PC-3 (cell line): ENCODE results near the gene VPS9D1.

ENCODE experiments used
- EZH2 ChIP-seq: fragments of 300-600 bp; sonication (generic); IDR thresholded peaks from one replicate; pipeline ENCODE4 v1.6.1; 2017; ENCODE audit warnings: antibody characterized with exemption, mild to moderate bottlenecking, low read length; ENCODE audit not compliant: unreplicated experiment
- EZH2phosphoT487 ChIP-seq: fragments of 300-600 bp; sonication (generic); IDR thresholded peaks from 2 replicates; pipeline ENCODE4 v1.6.1; 2018; ENCODE audit warnings: mild to moderate bottlenecking, antibody characterized with exemption, low read length, borderline replicate concordance
- TF ChIP-seq, protein P1 (sequence below): fragments of 300-600 bp; sonication (generic); conservative IDR thresholded peaks from 2 replicates; pipeline ENCODE4 v1.5.1; 2017; ENCODE audit warnings: antibody characterized with exemption, low read depth, mild to moderate bottlenecking, low read length

GRCh38 chr16:89730610-89731234 is 10.0 kb upstream of the VPS9D1 start:
- TF ChIP-seq, protein P1, sequence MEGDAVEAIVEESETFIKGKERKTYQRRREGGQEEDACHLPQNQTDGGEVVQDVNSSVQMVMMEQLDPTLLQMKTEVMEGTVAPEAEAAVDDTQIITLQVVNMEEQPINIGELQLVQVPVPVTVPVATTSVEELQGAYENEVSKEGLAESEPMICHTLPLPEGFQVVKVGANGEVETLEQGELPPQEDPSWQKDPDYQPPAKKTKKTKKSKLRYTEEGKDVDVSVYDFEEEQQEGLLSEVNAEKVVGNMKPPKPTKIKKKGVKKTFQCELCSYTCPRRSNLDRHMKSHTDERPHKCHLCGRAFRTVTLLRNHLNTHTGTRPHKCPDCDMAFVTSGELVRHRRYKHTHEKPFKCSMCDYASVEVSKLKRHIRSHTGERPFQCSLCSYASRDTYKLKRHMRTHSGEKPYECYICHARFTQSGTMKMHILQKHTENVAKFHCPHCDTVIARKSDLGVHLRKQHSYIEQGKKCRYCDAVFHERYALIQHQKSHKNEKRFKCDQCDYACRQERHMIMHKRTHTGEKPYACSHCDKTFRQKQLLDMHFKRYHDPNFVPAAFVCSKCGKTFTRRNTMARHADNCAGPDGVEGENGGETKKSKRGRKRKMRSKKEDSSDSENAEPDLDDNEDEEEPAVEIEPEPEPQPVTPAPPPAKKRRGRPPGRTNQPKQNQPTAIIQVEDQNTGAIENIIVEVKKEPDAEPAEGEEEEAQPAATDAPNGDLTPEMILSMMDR, result no peak
- no peak for TF ChIP-seq EZH2
- TF ChIP-seq EZH2phosphoT487, result no peak
